ENCODE measurements around the gene CYBRD1. TPM values are rescaled to one million over a fixed set of nuclear protein-coding genes. Genes with fewer than 3 reads are reported as not detected.
"Not testable (repeated sequence)": the region's sequence is repeated elsewhere in the genome, so short reads cannot be mapped to it uniquely, and the experiment has no call there.

CYBRD1 gene
- total RNA-seq, 1 experiment from 2014 or later, result 7.9 TPM

- TF ChIP-seq TEAD4 (CRISPR knock-in tag; IDR thresholded peaks at IDR 0.05) (no peak), EMX1 (CRISPR knock-in tag; IDR thresholded peaks at IDR 0.05) (no peak), OVOL2 (CRISPR knock-in tag; IDR thresholded peaks at IDR 0.05; ENCODE audit: borderline replicate concordance) (no peak), ARID4B (CRISPR knock-in tag; IDR thresholded peaks at IDR 0.05; ENCODE audit: borderline replicate concordance) (no peak), E2F5 (CRISPR knock-in tag; IDR thresholded peaks at IDR 0.05) (no peak), ZNF532 (CRISPR knock-in tag; IDR thresholded peaks at IDR 0.05; ENCODE audit: borderline replicate concordance) (no peak), KAT7 (CRISPR knock-in tag; IDR thresholded peaks at IDR 0.05; ENCODE audit: borderline replicate concordance) (no peak)
- Mint-ChIP-seq H3K27ac (no peak overlapping the region), H3K27me3 (ENCODE audit: low read depth) (no peaks in the 10 kb centered on the region), H3K36me3 (peaks cover 5% of the 10 kb centered on the region), H3K9me3 (peaks cover 8% of the 10 kb centered on the region), H3K4me3 (no peak overlapping the region), H3K4me1 (no peaks in the 10 kb centered on the region)
- CTCF ChIA-PET, result interaction anchor here (0.7 kb wide), 1 partner anchor 605 kb away, joined by 6 read pairs; no protein-coding TSS in a partner anchor
- no peak for DNase-seq (ENCODE audit: low spot score)
- ATAC-seq, result no peak
- POLR2A ChIA-PET, result no interaction called here
Measured at GRCh38 chr2:171533331-171533730, 11.1 kb downstream of the CYBRD1 start.

- H3K36me3 Mint-ChIP-seq; H3K9me3 Mint-ChIP-seq; H3K27ac Mint-ChIP-seq; H3K27me3 Mint-ChIP-seq (ENCODE audit: low read depth); H3K4me1 Mint-ChIP-seq; POLR2A ChIA-PET; CTCF ChIA-PET; DNase-seq (ENCODE audit: low spot score); ATAC-seq; H3K4me3 Mint-ChIP-seq: not testable (repeated sequence)
Measured at GRCh38 chr2:171535528-171535927, 13.3 kb downstream of the CYBRD1 start.

- ChIA-PET POLR2A (no interaction called here), CTCF (no interaction called here)
- H3K27ac Mint-ChIP-seq, result no peak overlapping the region
- H3K9me3 Mint-ChIP-seq, result no peaks in the 10 kb centered on the region
- DNase-seq (ENCODE audit: low spot score), result no peak
- H3K27me3 Mint-ChIP-seq (ENCODE audit: low read depth), result no peaks in the 10 kb centered on the region
- no peak overlapping the region for H3K4me3 Mint-ChIP-seq
- no peaks in the 10 kb centered on the region; the same call in 1 of the 2 replicates for H3K36me3 Mint-ChIP-seq
- no peaks in the 10 kb centered on the region for H3K4me1 Mint-ChIP-seq
- no peak for ATAC-seq
- no peak for TF ChIP-seq ELF4 (CRISPR knock-in tag; IDR thresholded peaks at IDR 0.05; ENCODE audit: low read depth)
- TF ChIP-seq HMGA2 (CRISPR knock-in tag; IDR thresholded peaks at IDR 0.05), result no peak
- TF ChIP-seq CTCF (IDR thresholded peaks at IDR 0.05), result no peak
- no peak for TF ChIP-seq ZNF532 (CRISPR knock-in tag; IDR thresholded peaks at IDR 0.05; ENCODE audit: borderline replicate concordance)
- no peak for TF ChIP-seq JAZF1 (CRISPR knock-in tag; IDR thresholded peaks at IDR 0.05)
- no peak for TF ChIP-seq FOXP4 (CRISPR knock-in tag; IDR thresholded peaks at IDR 0.05)
- no peak for TF ChIP-seq MAX (CRISPR knock-in tag; IDR thresholded peaks at IDR 0.05)
Measured at GRCh38 chr2:171540437-171540836, 18.2 kb downstream of the CYBRD1 start.

Measured in WTC11 (cell line).